ENCODE data around the gene IRF1.

The IRF1 gene

DNA sequence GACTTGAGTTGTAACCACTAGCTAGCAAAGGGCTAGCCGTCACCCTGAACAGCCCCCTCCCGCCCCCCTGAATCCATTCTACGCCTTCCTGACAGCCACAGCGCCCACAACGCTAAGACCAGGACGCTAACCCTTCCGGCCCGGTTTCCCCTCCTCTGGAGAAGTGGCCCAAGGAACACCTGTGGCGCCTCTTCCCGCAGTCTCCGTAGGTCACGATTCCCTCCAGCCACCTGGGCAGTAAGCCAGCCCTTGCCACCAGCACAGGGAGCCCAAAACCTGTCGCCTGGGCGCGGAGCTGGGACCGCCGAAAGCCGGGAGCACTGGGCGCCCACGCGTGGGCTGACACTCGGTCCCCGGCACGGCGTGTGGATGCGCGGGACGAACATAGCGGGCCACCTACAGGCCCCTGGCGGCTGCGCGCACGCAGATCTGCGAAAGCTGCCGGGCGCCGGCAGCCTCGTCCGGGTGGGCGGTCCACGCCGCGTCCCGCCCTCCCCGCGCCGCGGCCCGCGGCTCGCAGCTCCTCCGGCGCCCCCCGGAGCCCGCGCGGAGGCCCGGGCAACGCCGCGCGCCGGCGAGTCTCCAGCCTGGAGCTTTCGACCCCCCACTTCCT lies 596 bp downstream of the IRF1 start:
- Histone ChIP-seq H3K4me2 (ENCODE audit: low read length) (peak overlapping the region; percentile 70), H3K36me3 (ENCODE audit: control insufficient read depth in 1 of 2, insufficient read depth in 2 of 2, low read length in 2 of 2) (peaks cover 10 to 13% of the 10 kb centered on the region in 2 experiments)

DNA sequence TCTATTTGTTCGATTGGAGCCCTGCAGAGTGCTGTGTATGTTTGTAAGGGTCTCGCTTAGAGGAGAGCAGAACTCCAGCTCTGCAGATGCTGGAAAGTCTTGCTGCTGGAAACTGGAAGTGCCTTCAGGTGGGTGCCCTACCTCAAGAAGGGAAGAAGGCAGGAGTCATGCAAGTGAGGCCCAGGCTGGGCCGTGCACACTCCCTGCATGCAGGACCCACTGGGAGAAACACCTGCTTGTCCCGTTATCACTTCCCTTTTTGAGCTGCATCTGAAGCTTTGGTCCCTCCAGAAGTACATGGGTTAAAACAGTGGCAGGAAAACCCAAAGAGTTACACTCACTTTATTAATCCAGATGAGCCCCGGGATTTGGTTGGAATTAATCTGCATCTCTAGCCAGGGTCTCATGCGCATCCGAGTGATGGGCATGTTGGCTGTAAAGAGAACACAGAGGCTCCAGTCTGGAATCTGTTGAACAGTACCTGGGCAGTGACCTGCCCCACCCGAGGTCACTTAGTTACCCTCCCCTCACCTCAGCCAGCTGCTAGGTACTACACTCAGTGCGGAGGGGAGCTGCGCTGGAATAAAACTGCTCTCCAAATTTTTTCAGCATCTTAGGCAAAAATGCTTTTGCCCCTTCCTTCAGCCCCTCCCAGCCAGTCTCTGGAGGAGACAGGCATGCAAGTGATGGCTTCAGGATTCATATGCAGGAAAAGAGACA lies 1.4 kb downstream of the IRF1 start:
- no peak overlapping the region for H3K9ac ChIP-seq (ENCODE audit: low read length)
- H3K79me1 ChIP-seq (ENCODE audit: low read length): peaks cover 12% of the 10 kb centered on the region
- no CpG with 5 or more reads among the region's 10 CpGs for WGBS (ENCODE audit: extremely low coverage, insufficient coverage, insufficient read length)
- no peak overlapping the region for H2BK120ac ChIP-seq (ENCODE audit: insufficient read depth, low read length, poor library complexity)
- H3K9me3 ChIP-seq (ENCODE audit: insufficient read depth, low read depth, low read length): peaks cover 1% of the 10 kb centered on the region
- no peak overlapping the region for H3K18ac ChIP-seq (ENCODE audit: low read length)
- no peak overlapping the region for H2AK5ac ChIP-seq (ENCODE audit: low read length)
- no peak overlapping the region for H2BK5ac ChIP-seq (ENCODE audit: low read depth, low read length, poor library complexity)
- peak in 1 of 2 donors; percentile 14 for DNase-seq
- H3K4ac ChIP-seq (ENCODE audit: low read depth, low read length): no peak overlapping the region
- H3K4me3 ChIP-seq (ENCODE audit: low read depth, low read length): no peak overlapping the region
- no peak overlapping the region for H2BK12ac ChIP-seq (ENCODE audit: low read length)
- peak overlapping the region; percentile 70 for H3K4me2 ChIP-seq (ENCODE audit: low read length)
- no peak overlapping the region for H3K23ac ChIP-seq (ENCODE audit: low read length)
- H4K91ac ChIP-seq (ENCODE audit: low read depth, low read length): no peak overlapping the region
- no peak overlapping the region for H4K8ac ChIP-seq (ENCODE audit: low read depth, low read length)
- no peak overlapping the region for H2AFZ ChIP-seq (ENCODE audit: insufficient read depth, low read length, poor library complexity)
- H3K27ac ChIP-seq (ENCODE audit: low read depth, low read length): no peak overlapping the region
- H3K14ac ChIP-seq (ENCODE audit: low read length): no peak overlapping the region
- H3K4me1 ChIP-seq (ENCODE audit: control insufficient read depth in 1 of 2, insufficient read depth in 2 of 2, low read length in 2 of 2): peaks cover 11 to 18% of the 10 kb centered on the region in 2 experiments
- no peaks in the 10 kb centered on the region for H3K27me3 ChIP-seq (ENCODE audit: insufficient read depth, low read length)
- peaks cover 1% of the 10 kb centered on the region for H3K79me2 ChIP-seq (ENCODE audit: control insufficient read depth, insufficient read depth, low read length, poor library complexity)
- H4K12ac ChIP-seq (ENCODE audit: low read depth, low read length): no peak overlapping the region
- H3K36me3 ChIP-seq (ENCODE audit: control insufficient read depth in 1 of 2, insufficient read depth in 2 of 2, low read length in 2 of 2): peaks cover 14 to 17% of the 10 kb centered on the region in 2 experiments

More for the DNA sequence above, 596 bp downstream of the IRF1 start:
- no peak overlapping the region for H3K23ac ChIP-seq (ENCODE audit: low read length)
- H3K9ac ChIP-seq (ENCODE audit: low read length): no peak overlapping the region
- DNase-seq: peak in 1 of 2 donors; percentile 53
- H4K91ac ChIP-seq (ENCODE audit: low read depth, low read length): peak overlapping the region; percentile 55
- H3K4me3 ChIP-seq (ENCODE audit: low read depth, low read length): peak overlapping the region; percentile 75
- no peak overlapping the region for H3K27ac ChIP-seq (ENCODE audit: low read depth, low read length)
- peak overlapping the region; percentile 64 for H2BK5ac ChIP-seq (ENCODE audit: low read depth, low read length, poor library complexity)
- H3K79me2 ChIP-seq (ENCODE audit: control insufficient read depth, insufficient read depth, low read length, poor library complexity): peaks cover 1% of the 10 kb centered on the region
- peaks cover 11 to 18% of the 10 kb centered on the region in 2 experiments for H3K4me1 ChIP-seq (ENCODE audit: control insufficient read depth in 1 of 2, insufficient read depth in 2 of 2, low read length in 2 of 2)
- H3K9me3 ChIP-seq (ENCODE audit: insufficient read depth, low read depth, low read length): no peaks in the 10 kb centered on the region
- peak overlapping the region; percentile 42 for H2AFZ ChIP-seq (ENCODE audit: insufficient read depth, low read length, poor library complexity)
- no peak overlapping the region for H2BK12ac ChIP-seq (ENCODE audit: low read length)
- peak overlapping the region; percentile 71 for H4K8ac ChIP-seq (ENCODE audit: low read depth, low read length)
- H3K18ac ChIP-seq (ENCODE audit: low read length): peak overlapping the region; percentile 69
- no peak overlapping the region for H2AK5ac ChIP-seq (ENCODE audit: low read length)
- H3K4ac ChIP-seq (ENCODE audit: low read depth, low read length): no peak overlapping the region
- H3K27me3 ChIP-seq (ENCODE audit: insufficient read depth, low read length): no peaks in the 10 kb centered on the region
- H4K12ac ChIP-seq (ENCODE audit: low read depth, low read length): peak overlapping the region; percentile 19
- H3K14ac ChIP-seq (ENCODE audit: low read length): peak overlapping the region; percentile 83
- no peak overlapping the region for H2BK120ac ChIP-seq (ENCODE audit: insufficient read depth, low read length, poor library complexity)
- WGBS (ENCODE audit: extremely low coverage, insufficient coverage, insufficient read length): no CpG with 5 or more reads among the region's 65 CpGs
- peaks cover 12% of the 10 kb centered on the region for H3K79me1 ChIP-seq (ENCODE audit: low read length)

- H3K4ac ChIP-seq (ENCODE audit: low read depth, low read length): no peak overlapping the region
- no peak overlapping the region for H2AK5ac ChIP-seq (ENCODE audit: low read length)
- H4K91ac ChIP-seq (ENCODE audit: low read depth, low read length): no peak overlapping the region
- H3K27ac ChIP-seq (ENCODE audit: low read depth, low read length): no peak overlapping the region
- peaks cover 12% of the 10 kb centered on the region for H3K79me1 ChIP-seq (ENCODE audit: low read length)
- WGBS (ENCODE audit: extremely low coverage, insufficient coverage, insufficient read length): no CpG with 5 or more reads among the region's 2 CpGs
- H3K4me2 ChIP-seq (ENCODE audit: low read length): no peak overlapping the region
- no peaks in the 10 kb centered on the region for H3K27me3 ChIP-seq (ENCODE audit: insufficient read depth, low read length)
- DNase-seq: no peak
- no peak overlapping the region for H3K14ac ChIP-seq (ENCODE audit: low read length)
- no peak overlapping the region for H4K8ac ChIP-seq (ENCODE audit: low read depth, low read length)
- peaks cover 20 to 23% of the 10 kb centered on the region in 2 experiments for H3K36me3 ChIP-seq (ENCODE audit: control insufficient read depth in 1 of 2, insufficient read depth in 2 of 2, low read length in 2 of 2)
- H4K12ac ChIP-seq (ENCODE audit: low read depth, low read length): no peak overlapping the region
- no peak overlapping the region for H3K9ac ChIP-seq (ENCODE audit: low read length)
- peaks cover 11 to 18% of the 10 kb centered on the region in 2 experiments for H3K4me1 ChIP-seq (ENCODE audit: control insufficient read depth in 1 of 2, insufficient read depth in 2 of 2, low read length in 2 of 2)
- no peak overlapping the region for H3K23ac ChIP-seq (ENCODE audit: low read length)
- no peak overlapping the region for H2BK12ac ChIP-seq (ENCODE audit: low read length)
- H2BK120ac ChIP-seq (ENCODE audit: insufficient read depth, low read length, poor library complexity): no peak overlapping the region
- no peak overlapping the region for H2AFZ ChIP-seq (ENCODE audit: insufficient read depth, low read length, poor library complexity)
- no peak overlapping the region for H2BK5ac ChIP-seq (ENCODE audit: low read depth, low read length, poor library complexity)
- H3K9me3 ChIP-seq (ENCODE audit: insufficient read depth, low read depth, low read length): peaks cover 3% of the 10 kb centered on the region
- H3K4me3 ChIP-seq (ENCODE audit: low read depth, low read length): no peak overlapping the region
- no peak overlapping the region for H3K18ac ChIP-seq (ENCODE audit: low read length)
- peaks cover 1% of the 10 kb centered on the region for H3K79me2 ChIP-seq (ENCODE audit: control insufficient read depth, insufficient read depth, low read length, poor library complexity)
These were observed 2.0 kb downstream of the IRF1 start for GRCh38 chr5:132488590-132488989.

DNA sequence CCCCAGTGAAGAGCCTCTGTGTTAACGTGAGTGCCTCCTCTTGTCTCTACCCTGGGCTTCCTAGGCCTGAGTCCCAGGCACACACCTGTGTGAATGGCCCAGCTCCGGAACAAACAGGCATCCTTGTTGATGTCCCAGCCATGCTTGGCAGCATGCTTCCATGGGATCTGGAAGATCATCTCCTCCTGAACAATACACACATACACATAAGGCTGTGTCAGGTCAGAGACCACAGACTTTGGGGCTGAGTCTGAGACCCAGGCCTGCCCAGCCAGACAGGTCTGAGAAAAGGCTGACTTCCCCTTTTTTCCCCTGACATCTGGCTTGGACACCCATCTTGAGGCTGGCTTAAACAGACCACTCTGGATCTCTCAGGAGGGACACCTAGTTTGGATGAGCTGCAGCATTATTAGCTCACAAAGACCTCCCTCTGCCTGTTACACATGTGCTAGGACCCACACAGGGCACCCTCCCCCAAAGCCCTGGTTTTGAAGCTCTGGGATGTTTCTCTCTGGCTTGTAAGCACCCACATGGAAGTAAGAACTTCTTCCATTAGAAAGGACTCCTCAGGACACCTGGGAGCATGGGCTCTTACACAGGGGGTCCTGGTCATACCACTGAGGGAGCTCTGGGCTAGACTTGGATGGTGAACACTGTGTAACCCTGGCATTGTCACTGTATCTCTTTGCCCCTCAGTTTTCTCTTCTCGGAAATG lies 2.6 kb downstream of the IRF1 start:
- Histone ChIP-seq H3K27ac (ENCODE audit: low read depth, low read length) (no peak overlapping the region), H2BK5ac (ENCODE audit: low read depth, low read length, poor library complexity) (no peak overlapping the region), H3K14ac (ENCODE audit: low read length) (no peak overlapping the region), H3K9me3 (ENCODE audit: insufficient read depth, low read depth, low read length) (peaks cover 3% of the 10 kb centered on the region), H3K9ac (ENCODE audit: low read length) (no peak overlapping the region), H3K23ac (ENCODE audit: low read length) (no peak overlapping the region), H3K4me2 (ENCODE audit: low read length) (no peak overlapping the region), H4K12ac (ENCODE audit: low read depth, low read length) (no peak overlapping the region), H3K4me3 (ENCODE audit: low read depth, low read length) (no peak overlapping the region), H3K79me2 (ENCODE audit: control insufficient read depth, insufficient read depth, low read length, poor library complexity) (peaks cover 1% of the 10 kb centered on the region), H4K8ac (ENCODE audit: low read depth, low read length) (no peak overlapping the region), H2AFZ (ENCODE audit: insufficient read depth, low read length, poor library complexity) (no peak overlapping the region), H2BK12ac (ENCODE audit: low read length) (no peak overlapping the region), H3K79me1 (ENCODE audit: low read length) (peaks cover 12% of the 10 kb centered on the region), H3K4ac (ENCODE audit: low read depth, low read length) (no peak overlapping the region), H2BK120ac (ENCODE audit: insufficient read depth, low read length, poor library complexity) (no peak overlapping the region), H4K91ac (ENCODE audit: low read depth, low read length) (no peak overlapping the region), H3K27me3 (ENCODE audit: insufficient read depth, low read length) (no peaks in the 10 kb centered on the region), H2AK5ac (ENCODE audit: low read length) (no peak overlapping the region), H3K36me3 (ENCODE audit: control insufficient read depth in 1 of 2, insufficient read depth in 2 of 2, low read length in 2 of 2) (peaks cover 22 to 29% of the 10 kb centered on the region in 2 experiments), H3K4me1 (ENCODE audit: control insufficient read depth in 1 of 2, insufficient read depth in 2 of 2, low read length in 2 of 2) (peaks cover 11 to 18% of the 10 kb centered on the region in 2 experiments), H3K18ac (ENCODE audit: low read length) (no peak overlapping the region)
- WGBS (ENCODE audit: extremely low coverage, insufficient coverage, insufficient read length): no CpG with 5 or more reads among the region's 3 CpGs
- DNase-seq: peak in 1 of 2 donors; percentile 26
